Epithelial cell of esophagus (primary cell): ENCODE measurements around the gene PTPRM.

Experiments used
- DNase-seq: peaks from one replicate; pipeline ENCODE4 v3.0.0; 2010; ENCODE audit warnings: low read depth
- H3K4me3 ChIP-seq: 2 replicates; pipeline ENCODE4 v1.5.1; 2011; ENCODE audit warnings: mild to moderate bottlenecking, low read length, control low read depth
- TF ChIP-seq, protein P1 (sequence below): IDR thresholded peaks from 2 replicates; pipeline ENCODE4 v1.5.1; 2011; ENCODE audit warnings: low read depth, mild to moderate bottlenecking, low read length, control low read depth, inconsistent platforms; ENCODE audit not compliant: insufficient read depth; ENCODE audit errors: missing control alignments

The PTPRM gene

DNA sequence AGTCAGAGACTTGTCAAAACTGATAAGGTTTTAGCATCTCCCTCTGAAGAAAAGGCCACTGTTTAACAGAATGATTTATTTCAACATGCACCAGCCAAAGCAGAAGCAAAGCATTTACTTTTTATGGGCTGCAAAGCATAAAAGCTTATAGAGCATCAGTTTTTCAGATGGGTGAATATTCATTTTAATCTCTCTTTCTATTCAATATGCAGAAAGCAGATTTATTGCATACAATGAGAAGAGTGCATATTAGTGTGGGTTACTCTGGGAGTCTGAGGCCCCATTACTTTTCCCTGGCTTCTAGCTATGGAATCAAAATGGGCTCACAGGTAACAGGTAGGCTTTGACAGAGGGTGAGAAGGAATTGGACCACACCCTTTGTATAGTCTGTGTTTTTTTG lies 9.0 kb downstream of the PTPRM start:
- H3K4me3 ChIP-seq = no peak overlapping the region
- TF ChIP-seq, protein P1, sequence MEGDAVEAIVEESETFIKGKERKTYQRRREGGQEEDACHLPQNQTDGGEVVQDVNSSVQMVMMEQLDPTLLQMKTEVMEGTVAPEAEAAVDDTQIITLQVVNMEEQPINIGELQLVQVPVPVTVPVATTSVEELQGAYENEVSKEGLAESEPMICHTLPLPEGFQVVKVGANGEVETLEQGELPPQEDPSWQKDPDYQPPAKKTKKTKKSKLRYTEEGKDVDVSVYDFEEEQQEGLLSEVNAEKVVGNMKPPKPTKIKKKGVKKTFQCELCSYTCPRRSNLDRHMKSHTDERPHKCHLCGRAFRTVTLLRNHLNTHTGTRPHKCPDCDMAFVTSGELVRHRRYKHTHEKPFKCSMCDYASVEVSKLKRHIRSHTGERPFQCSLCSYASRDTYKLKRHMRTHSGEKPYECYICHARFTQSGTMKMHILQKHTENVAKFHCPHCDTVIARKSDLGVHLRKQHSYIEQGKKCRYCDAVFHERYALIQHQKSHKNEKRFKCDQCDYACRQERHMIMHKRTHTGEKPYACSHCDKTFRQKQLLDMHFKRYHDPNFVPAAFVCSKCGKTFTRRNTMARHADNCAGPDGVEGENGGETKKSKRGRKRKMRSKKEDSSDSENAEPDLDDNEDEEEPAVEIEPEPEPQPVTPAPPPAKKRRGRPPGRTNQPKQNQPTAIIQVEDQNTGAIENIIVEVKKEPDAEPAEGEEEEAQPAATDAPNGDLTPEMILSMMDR = no peak
- DNase-seq = no peak

DNA sequence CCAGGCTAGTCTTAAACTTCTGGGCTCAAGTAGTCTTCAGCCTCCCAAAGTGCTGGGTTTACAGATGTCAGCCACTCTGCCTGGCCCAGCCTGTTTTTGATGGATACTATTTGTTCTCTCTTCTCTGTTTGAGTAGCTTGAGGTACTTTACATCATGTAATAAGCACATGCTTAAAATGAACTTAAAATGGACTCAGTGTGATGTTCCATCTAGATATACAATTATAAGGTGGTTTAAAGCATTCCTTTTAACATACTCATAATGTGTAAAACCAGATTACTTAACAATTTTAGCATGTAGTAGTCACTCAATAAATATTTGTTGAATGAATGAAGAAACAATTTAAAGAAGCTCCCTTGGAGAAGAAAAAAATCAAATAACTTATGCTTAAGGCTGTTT lies 9.6 kb downstream of the PTPRM start:
- H3K4me3 ChIP-seq = no peak overlapping the region
- TF ChIP-seq, protein P1 = no peak
- DNase-seq = peak; percentile 34

DNA sequence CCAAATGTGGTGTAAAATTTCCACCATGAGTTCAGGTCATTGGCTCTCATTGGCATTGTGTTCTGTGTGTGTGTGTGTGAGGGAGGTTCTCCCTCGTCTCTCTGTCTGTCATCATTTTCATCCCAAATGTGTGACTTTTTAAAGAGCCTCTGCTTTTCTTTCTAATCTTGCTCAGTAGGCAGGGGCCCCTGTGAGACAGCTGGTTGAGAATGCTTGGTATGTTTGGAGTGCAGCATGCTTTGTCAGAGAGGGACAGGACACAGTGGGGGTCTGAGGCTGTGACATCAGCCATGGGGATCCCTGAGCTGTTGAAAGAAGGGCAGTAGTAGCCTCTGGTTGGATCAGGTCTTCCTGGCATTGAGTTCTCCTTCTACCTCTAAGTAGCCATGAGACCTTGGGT lies 10.6 kb downstream of the PTPRM start:
- no peak for DNase-seq
- no peak overlapping the region for H3K4me3 ChIP-seq
- TF ChIP-seq, protein P1 = no peak

DNA sequence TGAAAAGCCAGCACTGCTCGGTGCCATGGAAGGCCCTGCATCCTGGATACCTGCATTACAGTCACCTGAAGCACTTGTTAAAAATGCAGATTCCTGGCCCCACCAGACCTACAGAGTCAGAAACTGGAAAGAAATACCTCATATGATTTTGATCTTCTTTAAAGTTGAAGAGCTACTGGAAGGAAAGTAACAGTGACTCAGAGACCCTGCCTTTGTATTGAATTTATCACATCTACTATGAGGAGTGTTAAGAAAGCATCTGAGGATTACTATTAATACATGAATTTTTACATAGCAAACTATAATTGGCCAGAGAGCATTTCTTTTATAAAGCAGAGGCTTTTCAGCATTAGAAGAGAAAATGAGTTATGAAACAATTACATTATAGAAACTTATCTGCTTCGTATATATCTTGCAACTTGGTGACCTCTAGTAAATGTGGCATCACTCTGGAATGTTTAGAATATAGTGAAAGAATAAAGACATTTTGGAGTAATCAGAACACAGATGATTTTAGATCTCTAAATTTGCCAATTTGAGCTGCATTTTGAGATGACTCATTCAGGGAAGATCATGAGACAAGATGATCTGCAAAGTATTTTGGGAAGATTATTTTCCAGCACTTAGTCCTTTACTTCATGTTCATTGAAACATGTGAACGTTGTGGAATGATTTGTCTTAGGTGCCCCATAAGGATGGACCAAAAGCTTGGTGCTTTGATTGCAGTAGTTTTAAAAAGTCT lies 12.2 kb downstream of the PTPRM start:
- H3K4me3 ChIP-seq = no peak overlapping the region
- TF ChIP-seq, protein P1 = no peak
- no peak for DNase-seq

DNA sequence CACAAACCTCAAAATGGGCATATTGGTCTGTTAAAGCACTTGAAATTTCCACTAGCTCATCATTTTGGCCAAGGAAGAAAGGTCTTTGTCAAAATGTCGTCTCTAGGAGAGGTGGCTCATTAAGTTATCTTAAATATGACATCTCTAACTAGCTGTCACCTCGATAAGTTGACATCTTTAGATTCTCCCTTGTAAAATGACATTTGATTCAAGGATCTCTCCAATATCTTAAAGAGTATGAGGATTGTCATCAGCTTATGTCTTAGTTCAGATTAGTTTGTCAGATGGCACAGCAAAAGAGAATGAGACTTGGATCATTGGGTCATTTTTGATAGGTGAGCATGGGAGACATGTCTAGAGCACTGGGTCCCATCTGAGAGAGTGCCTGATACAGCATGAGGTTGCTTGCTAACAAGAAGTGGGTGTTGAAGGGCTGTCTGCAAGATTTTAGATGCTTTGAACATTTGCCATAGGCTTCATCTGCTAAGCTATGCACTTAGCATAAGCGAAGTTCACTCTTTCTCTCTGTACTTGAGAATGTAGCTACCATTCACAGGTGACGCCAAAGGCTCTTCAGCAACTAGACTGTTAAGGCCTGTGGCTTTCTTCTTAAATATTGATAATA lies 12.9 kb downstream of the PTPRM start:
- H3K4me3 ChIP-seq = no peak overlapping the region
- TF ChIP-seq, protein P1 = no peak
- no peak for DNase-seq

DNA sequence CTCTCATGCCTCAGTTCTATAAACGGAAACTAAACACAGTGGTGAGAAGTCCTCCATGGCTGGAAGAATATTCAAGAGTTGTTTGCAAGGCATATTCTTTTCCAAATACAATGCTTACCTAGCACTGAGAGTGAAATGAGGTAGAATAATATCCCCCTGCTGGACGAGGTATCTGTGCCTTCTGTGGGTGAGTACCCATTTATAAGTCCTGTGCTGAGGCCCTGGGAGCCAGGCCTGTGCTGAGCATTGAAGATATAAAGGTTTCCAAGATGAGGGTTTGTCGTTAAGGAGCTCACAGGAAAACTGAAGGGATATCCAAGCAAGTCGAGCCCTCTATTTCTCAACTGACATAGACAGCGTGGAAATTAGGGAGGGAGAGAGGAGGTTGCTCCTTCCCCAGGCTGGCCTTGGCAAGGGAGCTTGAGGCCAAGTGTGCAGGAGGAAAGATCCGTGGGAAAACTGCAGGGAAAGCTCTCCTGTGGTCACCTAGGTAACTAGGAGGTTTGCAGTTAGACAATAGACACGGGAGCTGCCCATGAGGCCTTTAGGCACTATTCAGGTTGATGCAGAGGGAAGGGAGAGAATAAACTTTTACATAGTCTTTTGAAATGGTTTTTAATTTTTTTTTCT lies 17.6 kb downstream of the PTPRM start:
- TF ChIP-seq, protein P1 = no peak
- DNase-seq = no peak
- no peak overlapping the region for H3K4me3 ChIP-seq
